ENCODE results near the gene FKBP3.
A peak's percentile ranks its signal among the peaks of the same experiment; 100 is the strongest.

The FKBP3 gene

GRCh38 chr14:45134051-45134958 lies at the start of gene FKBP3:
Gene FKBP3 (minus strand): TSS chr14:45134481. CDS start chr14:45134456, 25 bp downstream.
- no peaks in the 10 kb centered on the region for H3K27me3 ChIP-seq (replicated peaks; ENCODE audit: control insufficient read depth, insufficient read depth, low read length)

GRCh38 chr14:45181806-45182205 lies 47.5 kb upstream of the FKBP3 start:
- Histone ChIP-seq H3K27me3 (replicated peaks; ENCODE audit: control insufficient read depth, insufficient read depth, low read length) (no peaks in the 10 kb centered on the region), H3K4me3 (replicated peaks; ENCODE audit: low read depth, low read length) (no peak overlapping the region), H3K36me3 (ENCODE audit: control insufficient read depth, insufficient read depth, low read length) (peaks cover 2% of the 10 kb centered on the region; the same call in 1 of the 2 replicates)
- no peak for DNase-seq (ENCODE audit: extremely low read depth, insufficient read length)
- TF ChIP-seq CTCF (IDR thresholded peaks at IDR 0.05; ENCODE audit: insufficient read depth, low read length, poor library complexity, severe bottlenecking), result no peak

More at GRCh38 chr14:45134051-45134958, at the start of gene FKBP3:
- H3K4me3 ChIP-seq (replicated peaks; ENCODE audit: low read depth, low read length), result peak within 1 kb of the TSS; percentile 88
- DNase-seq (ENCODE audit: extremely low read depth, insufficient read length), result peak; percentile 99
- TF ChIP-seq CTCF (IDR thresholded peaks at IDR 0.05; ENCODE audit: insufficient read depth, low read length, poor library complexity, severe bottlenecking), result peak; percentile 21
- no peaks in the 10 kb centered on the region for H3K36me3 ChIP-seq (ENCODE audit: control insufficient read depth, insufficient read depth, low read length)

GRCh38 chr14:45181329-45181728 lies 47.0 kb upstream of the FKBP3 start:
- no peak for TF ChIP-seq CTCF (IDR thresholded peaks at IDR 0.05; ENCODE audit: insufficient read depth, low read length, poor library complexity, severe bottlenecking)
- no peak for DNase-seq (ENCODE audit: extremely low read depth, insufficient read length)
- H3K36me3 ChIP-seq (ENCODE audit: control insufficient read depth, insufficient read depth, low read length), result peaks cover 2% of the 10 kb centered on the region; the same call in 1 of the 2 replicates

GRCh38 chr14:45177076-45177475 lies 42.8 kb upstream of the FKBP3 start:
- TF ChIP-seq CTCF (IDR thresholded peaks at IDR 0.05; ENCODE audit: insufficient read depth, low read length, poor library complexity, severe bottlenecking), result no peak
- no peaks in the 10 kb centered on the region for H3K27me3 ChIP-seq (replicated peaks; ENCODE audit: control insufficient read depth, insufficient read depth, low read length)
- H3K4me3 ChIP-seq (replicated peaks; ENCODE audit: low read depth, low read length), result no peak overlapping the region
- no peak for DNase-seq (ENCODE audit: extremely low read depth, insufficient read length)
- H3K36me3 ChIP-seq (ENCODE audit: control insufficient read depth, insufficient read depth, low read length), result no peaks in the 10 kb centered on the region

More at GRCh38 chr14:45181329-45181728, 47.0 kb upstream of the FKBP3 start:
- Histone ChIP-seq H3K4me3 (replicated peaks; ENCODE audit: low read depth, low read length) (no peak overlapping the region), H3K27me3 (replicated peaks; ENCODE audit: control insufficient read depth, insufficient read depth, low read length) (no peaks in the 10 kb centered on the region)

GRCh38 chr14:45169906-45170305 lies 35.6 kb upstream of the FKBP3 start:
- H3K36me3 ChIP-seq (ENCODE audit: control insufficient read depth, insufficient read depth, low read length), result no peaks in the 10 kb centered on the region; the same call in 1 of the 2 replicates
- TF ChIP-seq CTCF (IDR thresholded peaks at IDR 0.05; ENCODE audit: insufficient read depth, low read length, poor library complexity, severe bottlenecking), result no peak
- DNase-seq (ENCODE audit: extremely low read depth, insufficient read length), result no peak

More at GRCh38 chr14:45169906-45170305, 35.6 kb upstream of the FKBP3 start:
- Histone ChIP-seq H3K27me3 (replicated peaks; ENCODE audit: control insufficient read depth, insufficient read depth, low read length) (no peaks in the 10 kb centered on the region), H3K4me3 (replicated peaks; ENCODE audit: low read depth, low read length) (no peak overlapping the region)
